K562 (cell line): Measurements from ENCODE around the gene NAV2. TPM values are rescaled to one million over a fixed set of nuclear protein-coding genes. Genes with fewer than 3 reads are reported as not detected.

Source experiments
- ETS1 ChIP-seq: conservative IDR thresholded peaks from 2 replicates; pipeline ENCODE4 v1.6.1; 2011; ENCODE audit warnings: low read depth, mild to moderate bottlenecking, low read length; ENCODE audit not compliant: control insufficient read depth
- FOXM1 ChIP-seq, 2 experiments: fragments of 450-650 bp in 1 of 2; sonication (generic) in 1 of 2; formaldehyde crosslinking in 1 of 2; IDR thresholded peaks; 2 replicates each; pipeline versions ENCODE4 v1.6.1 to v1.9.0; 2017 to 2022; ENCODE audit warnings: low read depth in 2 of 2, mild to moderate bottlenecking in 2 of 2, missing genetic modification reagents in 1 of 2, moderate library complexity in 1 of 2
- MEF2A ChIP-seq: IDR thresholded peaks from 2 replicates; pipeline ENCODE4 v1.6.1; 2011; ENCODE audit warnings: low read depth, mild to moderate bottlenecking, low read length, moderate library complexity; ENCODE audit not compliant: control insufficient read depth
- PHF20 ChIP-seq: fragments of 450-650 bp; IDR thresholded peaks from 2 replicates; pipeline ENCODE4 v1.6.1; 2018; ENCODE audit not compliant: partially characterized antibody
- POLR2B ChIP-seq: fragments of 450-650 bp; IDR thresholded peaks from 2 replicates; pipeline ENCODE4 v1.6.1; 2018; ENCODE audit warnings: low read depth; ENCODE audit not compliant: partially characterized antibody
- RREB1 ChIP-seq: fragments of 250-450 bp; sonication (Bioruptor Pico); IDR thresholded peaks from 2 replicates; pipeline ENCODE4 v1.4.0; 2020
- TGIF2 ChIP-seq: sonication (generic); formaldehyde crosslinking; IDR thresholded peaks from 2 replicates; pipeline ENCODE4 v1.8.1; 2022; ENCODE audit warnings: mild to moderate bottlenecking, missing genetic modification reagents, moderate library complexity
- ZNF174 ChIP-seq: fragments of 250-450 bp; sonication (Bioruptor Pico); IDR thresholded peaks from 2 replicates; pipeline ENCODE4 v1.4.0; 2020; ENCODE audit warnings: mild to moderate bottlenecking
- ZNF407 ChIP-seq: fragments of 450-650 bp; IDR thresholded peaks from 2 replicates; pipeline ENCODE4 v1.6.1; 2016; ENCODE audit warnings: low read depth
- ZNF76 ChIP-seq: fragments of 250-450 bp; sonication (Bioruptor Pico); IDR thresholded peaks from 2 replicates; pipeline ENCODE4 v1.4.0; 2020; ENCODE audit warnings: mild to moderate bottlenecking, moderate library complexity, borderline replicate concordance
- polyA plus RNA-seq, 8 experiments: library from polyadenylated mRNA; depleted of rRNA in 4 of 8; stranded (reverse) in 5 of 8; unstranded in 3 of 8; fragments of >200 nt; fragmentation: Nextera tagmentation in 2 of 8; fragmentation: Illumina TruSeq in 1 of 8; extraction: Ambion mirVana in 2 of 8; extraction: Trizol in 1 of 8; gene quantifications; 2 replicates each; pipeline versions ENCODE4 v1.2.1 to v1.2.3, GENCODE V29; 2011 to 2014; ENCODE audit warnings: inconsistent platforms in 1 of 8, missing spikeins in 1 of 8
- total RNA-seq, 7 experiments: library from RNA; depleted of rRNA in 6 of 7; stranded (reverse); fragments of >200 nt in 6 of 7; fragmentation: Illumina TruSeq in 2 of 7; extraction: Trizol in 2 of 7; gene quantifications; 2 replicates each; pipeline versions ENCODE4 v1.2.1 to v1.2.3, GENCODE V29; 2011 to 2021; ENCODE audit warnings: low replicate concordance in 1 of 7

The NAV2 gene
- total and polyA plus RNA-seq, 9 of the 15 experiments (the other 6 are each of a cell fraction or from before 2014, with no cell fraction given), result 0.03 to 0.35 (median 0.05) TPM

- TF ChIP-seq RREB1 (CRISPR knock-in tag) (no peak), ZNF76 (CRISPR knock-in tag) (no peak), ETS1 (no peak), ZNF407 (no peak), TGIF2 (no peak), MEF2A (no peak), FOXM1 (IDR thresholded peaks at IDR 0.05; ENCODE audit: low read depth) (no peak), FOXM1 (CRISPR knock-in tag; IDR thresholded peaks at IDR 0.05; ENCODE audit: low read depth) (no peak), PHF20 (no peak), ZNF174 (CRISPR knock-in tag) (no peak), POLR2B (no peak)
Observed at GRCh38 chr11:19867064-19867463, 154.4 kb downstream of the NAV2 start (continued).
